Dermis microvascular lymphatic vessel endothelial cell (primary cell): ENCODE measurements around the gene CDKL1. TPM values are rescaled to one million over a fixed set of nuclear protein-coding genes. Genes with fewer than 3 reads are reported as not detected.

ENCODE experiments used
- total RNA-seq: library from RNA; depleted of rRNA; stranded (reverse); fragments of >200 nt; gene quantifications from 2 replicates; pipeline ENCODE4 v1.2.1, GENCODE V29; 2014

Gene CDKL1
- total RNA-seq, 1 donor from 2014 or later, result 42.2 TPM

Other genes with a start within 250 kb of the CDKL1 start
- gene SOS2, start 165.3 kb downstream of the CDKL1 start, total RNA-seq, result 19.4 and 26.8 TPM in 2 replicates
- gene L2HGDH, start 84.7 kb downstream of the CDKL1 start, total RNA-seq, result 3.8 and 5.0 TPM in 2 replicates
- 5.4 and 6.0 TPM in 2 replicates for gene DMAC2L, start 84.6 kb downstream of the CDKL1 start, total RNA-seq
- 33.0 and 55.5 TPM in 2 replicates for gene MAP4K5, start 135.7 kb upstream of the CDKL1 start, total RNA-seq
- 0.76 and 0.90 TPM in 2 replicates for gene ATL1, start 163.3 kb upstream of the CDKL1 start, total RNA-seq